Kidney capillary endothelial cell (primary cell): ENCODE results near the gene TBC1D2B.

Experiments used
- DNase-seq: peaks from one replicate; pipeline ENCODE4 v3.0.0-alpha.2; 2018; ENCODE audit warnings: low spot score

TBC1D2B gene

GRCh38 chr15:78097667-78098066, 20.2 kb upstream of the TBC1D2B start:
- no peak for DNase-seq

GRCh38 chr15:78093242-78094020, 15.9 kb upstream of the TBC1D2B start:
- DNase-seq, result no peak

- no peak for DNase-seq
Observed at GRCh38 chr15:78092261-78093041, 14.9 kb upstream of the TBC1D2B start, which contains the start of gene SH2D7. Gene SH2D7, plus strand, starts transcription at chr15:78092561. Its CDS starts 24 bp downstream, at chr15:78092585.

- DNase-seq, result no peak
Observed at GRCh38 chr15:78090422-78091063, 13.0 kb upstream of the TBC1D2B start.

- no peak for DNase-seq
Observed at GRCh38 chr15:78088773-78089080, 11.2 kb upstream of the TBC1D2B start.

- DNase-seq, result no peak
Observed at GRCh38 chr15:78087951-78088772, 10.7 kb upstream of the TBC1D2B start.

- no peak for DNase-seq
Observed at GRCh38 chr15:78085928-78086327, 8.4 kb upstream of the TBC1D2B start.

- no peak for DNase-seq
Observed at GRCh38 chr15:78084449-78084750, 6.9 kb upstream of the TBC1D2B start.

GRCh38 chr15:78083687-78084448, 6.4 kb upstream of the TBC1D2B start:
- DNase-seq, result no peak

GRCh38 chr15:78083186-78083585, 5.7 kb upstream of the TBC1D2B start:
- DNase-seq, result no peak

- DNase-seq, result no peak
Observed at GRCh38 chr15:78082743-78083110, 5.2 kb upstream of the TBC1D2B start.

GRCh38 chr15:78082106-78082742, 4.7 kb upstream of the TBC1D2B start:
- no peak for DNase-seq

- DNase-seq, result no peak
Observed at GRCh38 chr15:78080088-78080460, 2.6 kb upstream of the TBC1D2B start.

GRCh38 chr15:78079298-78080087, 2.0 kb upstream of the TBC1D2B start:
- DNase-seq, result no peak

GRCh38 chr15:78077871-78078210, 330 bp upstream of the TBC1D2B start:
- DNase-seq, result no peak

- DNase-seq, result no peak
Observed at GRCh38 chr15:78076231-78077052, 1.1 kb downstream of the TBC1D2B start.

- DNase-seq, result peak; percentile 64
Observed at GRCh38 chr15:78075490-78076230, 1.9 kb downstream of the TBC1D2B start.

GRCh38 chr15:78073046-78073787, 4.3 kb downstream of the TBC1D2B start:
- no peak for DNase-seq
